ENCODE results near the gene GRM1.

The GRM1 gene

GRCh38 chr6:146434732-146435390 is 406.0 kb downstream of the GRM1 start:
- peak overlapping the region; percentile 58; the same call in 1 of the 2 replicates for H3K4me3 ChIP-seq (ENCODE audit: low read length)

GRCh38 chr6:146441907-146442306 is 413.0 kb downstream of the GRM1 start:
- DNase-seq (ENCODE audit: low read depth, low spot score), result no peak
- Histone ChIP-seq H3K27ac (ENCODE audit: low read length) (no peak overlapping the region), H3K9me3 (ENCODE audit: control insufficient read depth, insufficient read depth, low read length) (no peaks in the 10 kb centered on the region), H3K4me3 (ENCODE audit: low read length) (no peak overlapping the region), H3K36me3 (ENCODE audit: control insufficient read depth, insufficient read depth, low read length) (no peaks in the 10 kb centered on the region), H3K4me1 (ENCODE audit: control insufficient read depth, insufficient read depth, low read length) (peaks cover 3% of the 10 kb centered on the region; the same call in 1 of the 2 replicates), H3K27me3 (ENCODE audit: control insufficient read depth, insufficient read depth, low read length) (no peaks in the 10 kb centered on the region)
- WGBS (ENCODE audit: insufficient coverage, insufficient read length), result no CpG with 5 or more reads among the region's 2 CpGs

More at GRCh38 chr6:146434732-146435390, 406.0 kb downstream of the GRM1 start:
- Histone ChIP-seq H3K36me3 (ENCODE audit: control insufficient read depth, insufficient read depth, low read length) (no peaks in the 10 kb centered on the region), H3K4me1 (ENCODE audit: control insufficient read depth, insufficient read depth, low read length) (no peaks in the 10 kb centered on the region), H3K27ac (ENCODE audit: low read length) (no peak overlapping the region), H3K9me3 (ENCODE audit: control insufficient read depth, insufficient read depth, low read length) (no peaks in the 10 kb centered on the region), H3K27me3 (ENCODE audit: control insufficient read depth, insufficient read depth, low read length) (peaks cover 7% of the 10 kb centered on the region; the same call in 1 of the 2 replicates)
- no peak for DNase-seq (ENCODE audit: low read depth, low spot score)
- no CpG with 5 or more reads among the region's 15 CpGs for WGBS (ENCODE audit: insufficient coverage, insufficient read length)

GRCh38 chr6:146444189-146444588 is 415.3 kb downstream of the GRM1 start:
- H3K9me3 ChIP-seq (ENCODE audit: control insufficient read depth, insufficient read depth, low read length), result peaks cover 1% of the 10 kb centered on the region; the same call in 1 of the 2 replicates
- peaks cover 3% of the 10 kb centered on the region; the same call in 1 of the 2 replicates for H3K4me1 ChIP-seq (ENCODE audit: control insufficient read depth, insufficient read depth, low read length)
- no peak overlapping the region for H3K27ac ChIP-seq (ENCODE audit: low read length)
- WGBS (ENCODE audit: insufficient coverage, insufficient read length), result no CpG with 5 or more reads among the region's 5 CpGs
- no peaks in the 10 kb centered on the region for H3K27me3 ChIP-seq (ENCODE audit: control insufficient read depth, insufficient read depth, low read length)
- H3K36me3 ChIP-seq (ENCODE audit: control insufficient read depth, insufficient read depth, low read length), result no peaks in the 10 kb centered on the region
- no peak overlapping the region for H3K4me3 ChIP-seq (ENCODE audit: low read length)
- no peak for DNase-seq (ENCODE audit: low read depth, low spot score)

- H3K4me1 ChIP-seq (ENCODE audit: control insufficient read depth, insufficient read depth, low read length), result peaks cover 3% of the 10 kb centered on the region; the same call in 1 of the 2 replicates
- H3K36me3 ChIP-seq (ENCODE audit: control insufficient read depth, insufficient read depth, low read length), result no peaks in the 10 kb centered on the region
- no peak overlapping the region for H3K4me3 ChIP-seq (ENCODE audit: low read length)
- no peak overlapping the region for H3K27ac ChIP-seq (ENCODE audit: low read length)
- WGBS (ENCODE audit: insufficient coverage, insufficient read length), result no CpG with 5 or more reads among the region's 4 CpGs
- no peaks in the 10 kb centered on the region for H3K27me3 ChIP-seq (ENCODE audit: control insufficient read depth, insufficient read depth, low read length)
- DNase-seq (ENCODE audit: low read depth, low spot score), result no peak
- peaks cover 1% of the 10 kb centered on the region; the same call in 1 of the 2 replicates for H3K9me3 ChIP-seq (ENCODE audit: control insufficient read depth, insufficient read depth, low read length)
These were observed 416.4 kb downstream of the GRM1 start for GRCh38 chr6:146445233-146445632.

- Histone ChIP-seq H3K4me1 (ENCODE audit: control insufficient read depth, insufficient read depth, low read length) (no peaks in the 10 kb centered on the region), H3K27me3 (ENCODE audit: control insufficient read depth, insufficient read depth, low read length) (no peaks in the 10 kb centered on the region), H3K36me3 (ENCODE audit: control insufficient read depth, insufficient read depth, low read length) (no peaks in the 10 kb centered on the region), H3K27ac (ENCODE audit: low read length) (no peak overlapping the region), H3K9me3 (ENCODE audit: control insufficient read depth, insufficient read depth, low read length) (no peaks in the 10 kb centered on the region), H3K4me3 (ENCODE audit: low read length) (no peak overlapping the region)
- DNase-seq (ENCODE audit: low read depth, low spot score), result no peak
- whole genome bisulfite sequencing (ENCODE audit: insufficient coverage, insufficient read length), result no CpG with 5 or more reads among the region's 1 CpG
These were observed 428.0 kb downstream of the GRM1 start for GRCh38 chr6:146456886-146457285.

- no peaks in the 10 kb centered on the region for H3K36me3 ChIP-seq (ENCODE audit: control insufficient read depth, insufficient read depth, low read length)
- no peaks in the 10 kb centered on the region for H3K27me3 ChIP-seq (ENCODE audit: control insufficient read depth, insufficient read depth, low read length)
- H3K27ac ChIP-seq (ENCODE audit: low read length), result no peak overlapping the region
- no peak for DNase-seq (ENCODE audit: low read depth, low spot score)
- H3K9me3 ChIP-seq (ENCODE audit: control insufficient read depth, insufficient read depth, low read length), result no peaks in the 10 kb centered on the region
- no CpG with 5 or more reads among the region's 1 CpG for WGBS (ENCODE audit: insufficient coverage, insufficient read length)
- no peak overlapping the region for H3K4me3 ChIP-seq (ENCODE audit: low read length)
- no peaks in the 10 kb centered on the region for H3K4me1 ChIP-seq (ENCODE audit: control insufficient read depth, insufficient read depth, low read length)
These were observed 432.1 kb downstream of the GRM1 start for GRCh38 chr6:146460941-146461340.

- H3K4me3 ChIP-seq (ENCODE audit: low read length), result no peak overlapping the region
These were observed 441.4 kb downstream of the GRM1 start for GRCh38 chr6:146470091-146470770.

GRCh38 chr6:146472918-146473317 is 444.1 kb downstream of the GRM1 start:
- Histone ChIP-seq H3K36me3 (ENCODE audit: control insufficient read depth, insufficient read depth, low read length) (no peaks in the 10 kb centered on the region), H3K9me3 (ENCODE audit: control insufficient read depth, insufficient read depth, low read length) (no peaks in the 10 kb centered on the region), H3K27me3 (ENCODE audit: control insufficient read depth, insufficient read depth, low read length) (no peaks in the 10 kb centered on the region; the same call in 1 of the 2 replicates), H3K4me1 (ENCODE audit: control insufficient read depth, insufficient read depth, low read length) (no peaks in the 10 kb centered on the region), H3K4me3 (ENCODE audit: low read length) (no peak overlapping the region), H3K27ac (ENCODE audit: low read length) (no peak overlapping the region)
- DNase-seq (ENCODE audit: low read depth, low spot score), result peak; percentile 4
- WGBS (ENCODE audit: insufficient coverage, insufficient read length), result no CpG with 5 or more reads among the region's 3 CpGs

More at GRCh38 chr6:146470091-146470770, 441.4 kb downstream of the GRM1 start:
- no peak overlapping the region for H3K27ac ChIP-seq (ENCODE audit: low read length)
- DNase-seq (ENCODE audit: low read depth, low spot score), result no peak
- H3K27me3 ChIP-seq (ENCODE audit: control insufficient read depth, insufficient read depth, low read length), result no peaks in the 10 kb centered on the region
- H3K4me1 ChIP-seq (ENCODE audit: control insufficient read depth, insufficient read depth, low read length), result no peaks in the 10 kb centered on the region
- H3K36me3 ChIP-seq (ENCODE audit: control insufficient read depth, insufficient read depth, low read length), result no peaks in the 10 kb centered on the region
- no CpG with 5 or more reads among the region's 3 CpGs for WGBS (ENCODE audit: insufficient coverage, insufficient read length)
- H3K9me3 ChIP-seq (ENCODE audit: control insufficient read depth, insufficient read depth, low read length), result no peaks in the 10 kb centered on the region

- Histone ChIP-seq H3K4me3 (ENCODE audit: low read length) (no peak overlapping the region), H3K36me3 (ENCODE audit: control insufficient read depth, insufficient read depth, low read length) (no peaks in the 10 kb centered on the region), H3K27ac (ENCODE audit: low read length) (no peak overlapping the region), H3K9me3 (ENCODE audit: control insufficient read depth, insufficient read depth, low read length) (no peaks in the 10 kb centered on the region), H3K27me3 (ENCODE audit: control insufficient read depth, insufficient read depth, low read length) (no peaks in the 10 kb centered on the region), H3K4me1 (ENCODE audit: control insufficient read depth, insufficient read depth, low read length) (no peaks in the 10 kb centered on the region)
- no peak for DNase-seq (ENCODE audit: low read depth, low spot score)
- no CpG with 5 or more reads among the region's 2 CpGs for WGBS (ENCODE audit: insufficient coverage, insufficient read length)
These were observed 452.7 kb downstream of the GRM1 start for GRCh38 chr6:146481527-146481926.

GRCh38 chr6:146484411-146484810 is 455.5 kb downstream of the GRM1 start:
- H3K36me3 ChIP-seq (ENCODE audit: control insufficient read depth, insufficient read depth, low read length), result no peaks in the 10 kb centered on the region
- H3K9me3 ChIP-seq (ENCODE audit: control insufficient read depth, insufficient read depth, low read length), result no peaks in the 10 kb centered on the region
- H3K27me3 ChIP-seq (ENCODE audit: control insufficient read depth, insufficient read depth, low read length), result no peaks in the 10 kb centered on the region
- no peak for DNase-seq (ENCODE audit: low read depth, low spot score)
- H3K4me1 ChIP-seq (ENCODE audit: control insufficient read depth, insufficient read depth, low read length), result no peaks in the 10 kb centered on the region
- WGBS (ENCODE audit: insufficient coverage, insufficient read length), result no CpG with 5 or more reads among the region's 3 CpGs
- no peak overlapping the region for H3K4me3 ChIP-seq (ENCODE audit: low read length)
- no peak overlapping the region for H3K27ac ChIP-seq (ENCODE audit: low read length)

All from iPS DF 6.9 (cell line).